ENCODE results near the gene MT1X. TPM values are rescaled to one million over a fixed set of nuclear protein-coding genes. Genes with fewer than 3 reads are reported as not detected.

The MT1X gene
- total and polyA plus RNA-seq, 2 of the 13 experiments (the other 11 are each of a cell fraction or from before 2014, with no cell fraction given): 19.7 to 288 TPM

GRCh38 chr16:56672761-56673536 lies 9.3 kb upstream of the MT1X start:
- ChIA-PET CTCF (ENCODE audit: low intra/inter-chr PET ratio, low total read pairs) (interaction anchor here (1.2 to 3.8 kb wide), 2 partner anchors 29 to 116 kb away, joined by 3 to 36 read pairs; no protein-coding TSS in a partner anchor), POLR2A (no interaction called here)
- Histone ChIP-seq H3K27me3 (ENCODE audit: control insufficient read depth in 1 of 2, insufficient read depth in 2 of 2, low read length in 2 of 2) (peaks cover 7 to 57% of the 10 kb centered on the region in 2 experiments), H3K9me3 (ENCODE audit: low read length) (no peaks in the 10 kb centered on the region), H3K4me1 (ENCODE audit: insufficient read depth, low read length) (peaks cover 13% of the 10 kb centered on the region), H3K4me2 (ENCODE audit: low read depth, low read length) (no peak overlapping the region), H3K4me3 (replicated peaks in 1 of 3; ENCODE audit: insufficient read depth in 1 of 3, low read depth in 2 of 3, low read length in 3 of 3) (no peak overlapping the region), H2AFZ (ENCODE audit: low read length) (no peak overlapping the region), H4K20me1 (ENCODE audit: insufficient read depth, low read length) (no peaks in the 10 kb centered on the region), H3K9ac (ENCODE audit: insufficient read depth, low read depth, low read length) (no peak overlapping the region), H3K27ac (ENCODE audit: extremely low read length, insufficient read depth, low read length) (no peak overlapping the region), H3K79me2 (ENCODE audit: insufficient read depth, low read length) (no peaks in the 10 kb centered on the region), H3K36me3 (replicated peaks in 1 of 2; ENCODE audit: control insufficient read depth in 1 of 2, insufficient read depth in 2 of 2, low read length in 2 of 2) (no peaks in the 10 kb centered on the region)
- WGBS (ENCODE audit: low lambda C conversion rate): 48% methylated on average over 11 of the region's 11 CpGs
- DNase-seq (ENCODE audit: low spot score) (no peak), ATAC-seq (no peak), FAIRE-seq (no peak)
- TF ChIP-seq ZBTB43 (CRISPR knock-in tag; conservative IDR thresholded peaks at IDR 0.05) (no peak), CEBPB (IDR thresholded peaks at IDR 0.05; ENCODE audit: borderline replicate concordance, low read depth, low read length) (peak; percentile 82)
- intact Hi-C loops (cut with micrococcal nuclease; ENCODE audit: unreplicated experiment): loop anchor here (5.0 kb wide), 1 partner anchor 189 kb away; no protein-coding TSS in a partner anchor
- in situ Hi-C loops (cut with HindIII; ENCODE audit: extremely low pct_ligation_motif_present, low pct_unique_long_range_greater_than_20kb): no loop called here
- BruUV-seq (replicated peaks): no TSS peak

GRCh38 chr16:56673921-56674320 lies 8.3 kb upstream of the MT1X start:
- POLR2A ChIA-PET: no interaction called here
- no TSS peak for BruUV-seq (replicated peaks)
- TF ChIP-seq ZNF7 (CRISPR knock-in tag; IDR thresholded peaks at IDR 0.05) (peak; percentile 90), KLF9 (CRISPR knock-in tag; IDR thresholded peaks at IDR 0.05; ENCODE audit: low read depth) (no peak), MTF1 (CRISPR knock-in tag; IDR thresholded peaks at IDR 0.05) (0 out of 2 replicates have a peak, but pooled peaks have one; percentile 31), KDM2A (CRISPR knock-in tag; IDR thresholded peaks at IDR 0.05; ENCODE audit: borderline replicate concordance, low read depth) (peak; percentile 47; the same call in 1 of the 2 replicates), HNRNPK (IDR thresholded peaks at IDR 0.05; ENCODE audit: low read depth, low read length, poor library complexity, severe bottlenecking) (no peak), FOXC1 (CRISPR knock-in tag; IDR thresholded peaks at IDR 0.05; ENCODE audit: borderline replicate concordance) (no peak), ZFX (CRISPR knock-in tag; IDR thresholded peaks at IDR 0.05; ENCODE audit: low read depth) (0 out of 2 replicates have a peak, but pooled peaks have one; percentile 17), KLF12 (CRISPR knock-in tag; IDR thresholded peaks at IDR 0.05; ENCODE audit: borderline replicate concordance) (no peak), MAZ (IDR thresholded peaks at IDR 0.05; ENCODE audit: borderline replicate concordance, low read depth, low read length) (0 out of 2 replicates have a peak, but pooled peaks have one; percentile 33), MAZ (CRISPR knock-in tag; IDR thresholded peaks at IDR 0.05; ENCODE audit: low read depth) (no peak), ZNF362 (CRISPR knock-in tag; IDR thresholded peaks at IDR 0.05; ENCODE audit: borderline replicate concordance) (peak; percentile 24; the same call in 1 of the 2 replicates), ZNF335 (CRISPR knock-in tag; IDR thresholded peaks at IDR 0.05) (no peak), ZNF333 (CRISPR knock-in tag; IDR thresholded peaks at IDR 0.05; ENCODE audit: borderline replicate concordance) (no peak)

More at GRCh38 chr16:56673921-56674320, 8.3 kb upstream of the MT1X start:
- Histone ChIP-seq H3K27me3 (ENCODE audit: control insufficient read depth in 1 of 2, insufficient read depth in 2 of 2, low read length in 2 of 2) (peaks cover 6 to 49% of the 10 kb centered on the region in 2 experiments), H3K36me3 (replicated peaks in 1 of 2; ENCODE audit: control insufficient read depth in 1 of 2, insufficient read depth in 2 of 2, low read length in 2 of 2) (no peaks in the 10 kb centered on the region), H3K9ac (ENCODE audit: insufficient read depth, low read depth, low read length) (no peak overlapping the region), H4K20me1 (ENCODE audit: insufficient read depth, low read length) (no peaks in the 10 kb centered on the region), H3K4me2 (ENCODE audit: low read depth, low read length) (no peak overlapping the region), H3K9me3 (ENCODE audit: low read length) (no peaks in the 10 kb centered on the region), H3K4me1 (ENCODE audit: insufficient read depth, low read length) (0 out of 2 replicates have a peak, but pooled peaks cover 3% of the 10 kb centered on the region), H3K27ac (ENCODE audit: extremely low read length, insufficient read depth, low read length) (no peak overlapping the region), H2AFZ (ENCODE audit: low read length) (no peak overlapping the region), H3K79me2 (ENCODE audit: insufficient read depth, low read length) (no peaks in the 10 kb centered on the region), H3K4me3 (replicated peaks in 1 of 3; ENCODE audit: insufficient read depth in 1 of 3, low read depth in 2 of 3, low read length in 3 of 3) (no peak overlapping the region)
- whole genome bisulfite sequencing (ENCODE audit: low lambda C conversion rate): 24% methylated on average over 12 of the region's 12 CpGs
- CTCF ChIA-PET (ENCODE audit: low intra/inter-chr PET ratio, low total read pairs): interaction anchor here (1.2 to 3.8 kb wide), 2 partner anchors 28 to 116 kb away, joined by 3 to 36 read pairs; no protein-coding TSS in a partner anchor
- in situ Hi-C loops (cut with HindIII; ENCODE audit: extremely low pct_ligation_motif_present, low pct_unique_long_range_greater_than_20kb) (no loop called here), intact Hi-C loops (cut with micrococcal nuclease; ENCODE audit: unreplicated experiment) (loop anchor here (1.0 to 5.0 kb wide), 2 partner anchors 28 to 188 kb away; no protein-coding TSS in a partner anchor)
- FAIRE-seq (peak; percentile 77), ATAC-seq (peak; percentile 75), DNase-seq (ENCODE audit: low spot score) (peak; percentile 47)

Measured in HepG2 (cell line).